Glutamatergic neuron (in vitro differentiated cells): Measurements from ENCODE around the gene ISM1. TPM values are rescaled to one million over a fixed set of nuclear protein-coding genes. Genes with fewer than 3 reads are reported as not detected.

Experiments used
- DNase-seq: peaks from one replicate; pipeline ENCODE4 v3.0.0; 2022
- H3K27ac Mint-ChIP-seq: one replicate; pipeline ENCODE4 v1.8.0; 2020; ENCODE audit warnings: mild to moderate bottlenecking, mixed read lengths, inconsistent platforms; ENCODE audit not compliant: unreplicated experiment
- H3K27me3 Mint-ChIP-seq: one replicate; pipeline ENCODE4 v1.8.0; 2020; ENCODE audit warnings: mild to moderate bottlenecking, moderate library complexity, mixed read lengths, inconsistent platforms; ENCODE audit not compliant: unreplicated experiment
- H3K36me3 Mint-ChIP-seq: one replicate; pipeline ENCODE4 v1.8.0; 2020; ENCODE audit warnings: mild to moderate bottlenecking, mixed read lengths, inconsistent platforms; ENCODE audit not compliant: unreplicated experiment
- H3K4me1 Mint-ChIP-seq: one replicate; pipeline ENCODE4 v1.8.0; 2020; ENCODE audit warnings: mild to moderate bottlenecking, low read depth, mixed read lengths, inconsistent platforms; ENCODE audit not compliant: unreplicated experiment
- H3K4me3 Mint-ChIP-seq: one replicate; pipeline ENCODE4 v1.8.0; 2020; ENCODE audit warnings: mild to moderate bottlenecking, mixed read lengths, inconsistent platforms; ENCODE audit not compliant: unreplicated experiment
- H3K9me3 Mint-ChIP-seq: one replicate; pipeline ENCODE4 v1.8.0; 2020; ENCODE audit warnings: mild to moderate bottlenecking, moderate library complexity, mixed read lengths, inconsistent platforms; ENCODE audit not compliant: unreplicated experiment
- CTCF ChIP-seq: fragments of 200-600 bp; sonication (generic); IDR thresholded peaks from one replicate; pipeline ENCODE4 v1.5.0; 2021; ENCODE audit not compliant: partially characterized antibody, unreplicated experiment
- total RNA-seq: library from RNA; stranded (reverse); fragmentation: NEBNext Ultra II Directional; extraction: Animal tissue kit (Norgen Biotek cat#: 25700); gene quantifications from one replicate; pipeline ENCODE4 v1.2.1, GENCODE V29; 2021; ENCODE audit not compliant: unreplicated experiment

Gene ISM1
- total RNA-seq, 1 donor from 2014 or later, result 0.32 TPM

GRCh38 chr20:13333793-13334192 is 112.7 kb downstream of the ISM1 start:
- no peak for TF ChIP-seq CTCF
- Mint-ChIP-seq H3K9me3 (no peaks in the 10 kb centered on the region), H3K27me3 (peaks cover 1% of the 10 kb centered on the region), H3K4me3 (no peak overlapping the region), H3K36me3 (no peaks in the 10 kb centered on the region), H3K27ac (no peak overlapping the region), H3K4me1 (no peaks in the 10 kb centered on the region)
- no peak for DNase-seq

GRCh38 chr20:13336308-13337089 is 115.4 kb downstream of the ISM1 start:
- no peaks in the 10 kb centered on the region for H3K9me3 Mint-ChIP-seq
- no peak for TF ChIP-seq CTCF
- H3K27ac Mint-ChIP-seq, result no peak overlapping the region
- DNase-seq, result no peak
- H3K36me3 Mint-ChIP-seq, result no peaks in the 10 kb centered on the region
- H3K27me3 Mint-ChIP-seq, result peaks cover 1% of the 10 kb centered on the region
- H3K4me1 Mint-ChIP-seq, result no peaks in the 10 kb centered on the region
- H3K4me3 Mint-ChIP-seq, result no peak overlapping the region

- Mint-ChIP-seq H3K36me3 (no peaks in the 10 kb centered on the region), H3K4me3 (no peak overlapping the region), H3K27me3 (peaks cover 5% of the 10 kb centered on the region), H3K9me3 (peaks cover 2% of the 10 kb centered on the region), H3K4me1 (no peaks in the 10 kb centered on the region), H3K27ac (no peak overlapping the region)
- no peak for DNase-seq
- TF ChIP-seq CTCF, result no peak
Observed at GRCh38 chr20:13337090-13337784, 116.2 kb downstream of the ISM1 start.

GRCh38 chr20:13338097-13338661 is 117.1 kb downstream of the ISM1 start:
- no peaks in the 10 kb centered on the region for H3K4me1 Mint-ChIP-seq
- H3K9me3 Mint-ChIP-seq, result peaks cover 2% of the 10 kb centered on the region
- no peaks in the 10 kb centered on the region for H3K36me3 Mint-ChIP-seq
- DNase-seq, result no peak
- no peak for TF ChIP-seq CTCF
- H3K4me3 Mint-ChIP-seq, result no peak overlapping the region
- H3K27ac Mint-ChIP-seq, result no peak overlapping the region
- H3K27me3 Mint-ChIP-seq, result peaks cover 5% of the 10 kb centered on the region

- TF ChIP-seq CTCF, result no peak
- Mint-ChIP-seq H3K36me3 (no peaks in the 10 kb centered on the region), H3K4me3 (no peak overlapping the region), H3K4me1 (no peaks in the 10 kb centered on the region), H3K27ac (no peak overlapping the region), H3K27me3 (peaks cover 5% of the 10 kb centered on the region), H3K9me3 (peaks cover 2% of the 10 kb centered on the region)
- no peak for DNase-seq
Observed at GRCh38 chr20:13338999-13339411, 117.9 kb downstream of the ISM1 start.
